Esophagus squamous epithelium (tissue), 4 donors: ENCODE data around the gene CPXM1.

Experiments used
- POLR2A ChIP-seq, 4 donors: fragments of 450-650 bp; IDR thresholded peaks; one replicate each; pipeline ENCODE4 v1.6.1; 2017; ENCODE audit warnings: antibody characterized with exemption in 4 of 4, mild to moderate bottlenecking in 4 of 4, moderate library complexity in 3 of 4
- TF ChIP-seq, protein P1 (sequence below), 6 experiments: fragments of 450-650 bp in 4 of 6; fragments of 200-600 bp in 2 of 6; sonication (generic) in 2 of 6; IDR thresholded peaks; one replicate each; pipeline ENCODE4 v1.5.1; 2016 to 2019; ENCODE audit warnings: antibody characterized with exemption in 6 of 6, mild to moderate bottlenecking in 4 of 6, moderate library complexity in 4 of 6

- TF ChIP-seq, protein P1, sequence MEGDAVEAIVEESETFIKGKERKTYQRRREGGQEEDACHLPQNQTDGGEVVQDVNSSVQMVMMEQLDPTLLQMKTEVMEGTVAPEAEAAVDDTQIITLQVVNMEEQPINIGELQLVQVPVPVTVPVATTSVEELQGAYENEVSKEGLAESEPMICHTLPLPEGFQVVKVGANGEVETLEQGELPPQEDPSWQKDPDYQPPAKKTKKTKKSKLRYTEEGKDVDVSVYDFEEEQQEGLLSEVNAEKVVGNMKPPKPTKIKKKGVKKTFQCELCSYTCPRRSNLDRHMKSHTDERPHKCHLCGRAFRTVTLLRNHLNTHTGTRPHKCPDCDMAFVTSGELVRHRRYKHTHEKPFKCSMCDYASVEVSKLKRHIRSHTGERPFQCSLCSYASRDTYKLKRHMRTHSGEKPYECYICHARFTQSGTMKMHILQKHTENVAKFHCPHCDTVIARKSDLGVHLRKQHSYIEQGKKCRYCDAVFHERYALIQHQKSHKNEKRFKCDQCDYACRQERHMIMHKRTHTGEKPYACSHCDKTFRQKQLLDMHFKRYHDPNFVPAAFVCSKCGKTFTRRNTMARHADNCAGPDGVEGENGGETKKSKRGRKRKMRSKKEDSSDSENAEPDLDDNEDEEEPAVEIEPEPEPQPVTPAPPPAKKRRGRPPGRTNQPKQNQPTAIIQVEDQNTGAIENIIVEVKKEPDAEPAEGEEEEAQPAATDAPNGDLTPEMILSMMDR (IDR thresholded peaks at IDR 0.05) = no peak
- no peak for TF ChIP-seq POLR2A (IDR thresholded peaks at IDR 0.05)
These were observed 6.2 kb downstream of the CPXM1 start for GRCh38 chr20:2794202-2794748.
